ENCODE results near the gene GYG1.

GYG1 gene

GRCh38 chr3:149016669-149017541 is 25.6 kb downstream of the GYG1 start:
- DNase-seq (ENCODE audit: insufficient read length, low spot score) (peak; percentile 44), FAIRE-seq (peak; percentile 11)
- no peak for TF ChIP-seq POLR2A (IDR thresholded peaks at IDR 0.05; ENCODE audit: low read depth, low read length)

- FAIRE-seq (no peak), DNase-seq (ENCODE audit: insufficient read length, low spot score) (no peak)
- no peak for TF ChIP-seq POLR2A (IDR thresholded peaks at IDR 0.05; ENCODE audit: low read depth, low read length)
Observed at GRCh38 chr3:149018247-149018646, 26.9 kb downstream of the GYG1 start.

- FAIRE-seq, result no peak
- DNase-seq (ENCODE audit: insufficient read length, low spot score), result no peak
- no peak for TF ChIP-seq POLR2A (IDR thresholded peaks at IDR 0.05; ENCODE audit: low read depth, low read length)
Observed at GRCh38 chr3:149019580-149019979, 28.2 kb downstream of the GYG1 start.

- DNase-seq (ENCODE audit: insufficient read length, low spot score) (no peak), FAIRE-seq (no peak)
- TF ChIP-seq POLR2A (IDR thresholded peaks at IDR 0.05; ENCODE audit: low read depth, low read length), result no peak
Observed at GRCh38 chr3:149020196-149020838, 29.0 kb downstream of the GYG1 start.

- DNase-seq (ENCODE audit: insufficient read length, low spot score), result no peak
- no peak for FAIRE-seq
- no peak for TF ChIP-seq POLR2A (IDR thresholded peaks at IDR 0.05; ENCODE audit: low read depth, low read length)
Observed at GRCh38 chr3:149020839-149021252, 29.5 kb downstream of the GYG1 start.

GRCh38 chr3:149021830-149022229 is 30.5 kb downstream of the GYG1 start:
- no peak for FAIRE-seq
- DNase-seq (ENCODE audit: insufficient read length, low spot score), result no peak
- no peak for TF ChIP-seq POLR2A (IDR thresholded peaks at IDR 0.05; ENCODE audit: low read depth, low read length)

- DNase-seq (ENCODE audit: insufficient read length, low spot score) (no peak), FAIRE-seq (no peak)
Observed at GRCh38 chr3:149023951-149024350, 32.6 kb downstream of the GYG1 start.

GRCh38 chr3:149026718-149027117 is 35.4 kb downstream of the GYG1 start:
- DNase-seq (ENCODE audit: insufficient read length, low spot score) (no peak), FAIRE-seq (peak; percentile 76)
- TF ChIP-seq POLR2A (IDR thresholded peaks at IDR 0.05; ENCODE audit: low read depth, low read length), result no peak

More at GRCh38 chr3:149023951-149024350, 32.6 kb downstream of the GYG1 start:
- TF ChIP-seq POLR2A (IDR thresholded peaks at IDR 0.05; ENCODE audit: low read depth, low read length), result no peak

- TF ChIP-seq POLR2A (IDR thresholded peaks at IDR 0.05; ENCODE audit: low read depth, low read length), result no peak
- FAIRE-seq (no peak), DNase-seq (ENCODE audit: insufficient read length, low spot score) (no peak)
Observed at GRCh38 chr3:149031096-149031495, 39.8 kb downstream of the GYG1 start.

GRCh38 chr3:149037684-149038083 is 46.3 kb downstream of the GYG1 start:
- FAIRE-seq, result no peak
- no peak for TF ChIP-seq POLR2A (IDR thresholded peaks at IDR 0.05; ENCODE audit: low read depth, low read length)
- no peak for DNase-seq (ENCODE audit: insufficient read length, low spot score)

GRCh38 chr3:149038322-149038721 is 47.0 kb downstream of the GYG1 start:
- no peak for DNase-seq (ENCODE audit: insufficient read length, low spot score)
- FAIRE-seq, result no peak
- no peak for TF ChIP-seq POLR2A (IDR thresholded peaks at IDR 0.05; ENCODE audit: low read depth, low read length)

- FAIRE-seq (peak; percentile 50), DNase-seq (ENCODE audit: insufficient read length, low spot score) (no peak)
- no peak for TF ChIP-seq POLR2A (IDR thresholded peaks at IDR 0.05; ENCODE audit: low read depth, low read length)
Observed at GRCh38 chr3:149042789-149043386, 51.5 kb downstream of the GYG1 start.

GRCh38 chr3:149044339-149045083 is 53.2 kb downstream of the GYG1 start:
- FAIRE-seq, result no peak
- no peak for TF ChIP-seq POLR2A (IDR thresholded peaks at IDR 0.05; ENCODE audit: low read depth, low read length)
- no peak for DNase-seq (ENCODE audit: insufficient read length, low spot score)

- no peak for FAIRE-seq
- TF ChIP-seq POLR2A (IDR thresholded peaks at IDR 0.05; ENCODE audit: low read depth, low read length), result no peak
Observed at GRCh38 chr3:149055575-149055974, 64.2 kb downstream of the GYG1 start.

More at GRCh38 chr3:149055575-149055974, 64.2 kb downstream of the GYG1 start:
- no peak for DNase-seq (ENCODE audit: insufficient read length, low spot score)
